ENCODE results near the gene PKHD1. TPM values are rescaled to one million over a fixed set of nuclear protein-coding genes. Genes with fewer than 3 reads are reported as not detected.

PKHD1 gene
- polyA plus RNA-seq, 1 of the 3 experiments (the other 2 are of a cell fraction): not detected

- TF ChIP-seq, protein P1, sequence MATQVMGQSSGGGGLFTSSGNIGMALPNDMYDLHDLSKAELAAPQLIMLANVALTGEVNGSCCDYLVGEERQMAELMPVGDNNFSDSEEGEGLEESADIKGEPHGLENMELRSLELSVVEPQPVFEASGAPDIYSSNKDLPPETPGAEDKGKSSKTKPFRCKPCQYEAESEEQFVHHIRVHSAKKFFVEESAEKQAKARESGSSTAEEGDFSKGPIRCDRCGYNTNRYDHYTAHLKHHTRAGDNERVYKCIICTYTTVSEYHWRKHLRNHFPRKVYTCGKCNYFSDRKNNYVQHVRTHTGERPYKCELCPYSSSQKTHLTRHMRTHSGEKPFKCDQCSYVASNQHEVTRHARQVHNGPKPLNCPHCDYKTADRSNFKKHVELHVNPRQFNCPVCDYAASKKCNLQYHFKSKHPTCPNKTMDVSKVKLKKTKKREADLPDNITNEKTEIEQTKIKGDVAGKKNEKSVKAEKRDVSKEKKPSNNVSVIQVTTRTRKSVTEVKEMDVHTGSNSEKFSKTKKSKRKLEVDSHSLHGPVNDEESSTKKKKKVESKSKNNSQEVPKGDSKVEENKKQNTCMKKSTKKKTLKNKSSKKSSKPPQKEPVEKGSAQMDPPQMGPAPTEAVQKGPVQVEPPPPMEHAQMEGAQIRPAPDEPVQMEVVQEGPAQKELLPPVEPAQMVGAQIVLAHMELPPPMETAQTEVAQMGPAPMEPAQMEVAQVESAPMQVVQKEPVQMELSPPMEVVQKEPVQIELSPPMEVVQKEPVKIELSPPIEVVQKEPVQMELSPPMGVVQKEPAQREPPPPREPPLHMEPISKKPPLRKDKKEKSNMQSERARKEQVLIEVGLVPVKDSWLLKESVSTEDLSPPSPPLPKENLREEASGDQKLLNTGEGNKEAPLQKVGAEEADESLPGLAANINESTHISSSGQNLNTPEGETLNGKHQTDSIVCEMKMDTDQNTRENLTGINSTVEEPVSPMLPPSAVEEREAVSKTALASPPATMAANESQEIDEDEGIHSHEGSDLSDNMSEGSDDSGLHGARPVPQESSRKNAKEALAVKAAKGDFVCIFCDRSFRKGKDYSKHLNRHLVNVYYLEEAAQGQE (IDR thresholded peaks at IDR 0.05; ENCODE audit: low read depth, low read length): no peak
- TF ChIP-seq FOXJ3 (CRISPR knock-in tag; IDR thresholded peaks at IDR 0.05) (peak; percentile 74), TCF12 (IDR thresholded peaks at IDR 0.05) (peak; percentile 70), NRF1 (IDR thresholded peaks at IDR 0.05; ENCODE audit: low read depth, low read length) (no peak), TAF1 (IDR thresholded peaks at IDR 0.05; ENCODE audit: borderline replicate concordance, low read depth, low read length) (no peak), FOXM1 (IDR thresholded peaks at IDR 0.05; ENCODE audit: low read depth) (no peak), MXI1 (IDR thresholded peaks at IDR 0.05; ENCODE audit: low read depth, low read length) (peak; percentile 61; the same call in 1 of the 2 replicates), ZBTB33 (IDR thresholded peaks at IDR 0.05; ENCODE audit: borderline replicate concordance, low read depth) (no peak), POLR2AphosphoS5 (IDR thresholded peaks at IDR 0.05; ENCODE audit: low read depth, low read length) (peak; percentile 72)
- TF ChIP-seq, protein P2, sequence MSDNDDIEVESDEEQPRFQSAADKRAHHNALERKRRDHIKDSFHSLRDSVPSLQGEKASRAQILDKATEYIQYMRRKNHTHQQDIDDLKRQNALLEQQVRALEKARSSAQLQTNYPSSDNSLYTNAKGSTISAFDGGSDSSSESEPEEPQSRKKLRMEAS (IDR thresholded peaks at IDR 0.05; ENCODE audit: low read depth): no peak
These were observed 412.1 kb downstream of the PKHD1 start (continued) for GRCh38 chr6:51675020-51675921.

DNA sequence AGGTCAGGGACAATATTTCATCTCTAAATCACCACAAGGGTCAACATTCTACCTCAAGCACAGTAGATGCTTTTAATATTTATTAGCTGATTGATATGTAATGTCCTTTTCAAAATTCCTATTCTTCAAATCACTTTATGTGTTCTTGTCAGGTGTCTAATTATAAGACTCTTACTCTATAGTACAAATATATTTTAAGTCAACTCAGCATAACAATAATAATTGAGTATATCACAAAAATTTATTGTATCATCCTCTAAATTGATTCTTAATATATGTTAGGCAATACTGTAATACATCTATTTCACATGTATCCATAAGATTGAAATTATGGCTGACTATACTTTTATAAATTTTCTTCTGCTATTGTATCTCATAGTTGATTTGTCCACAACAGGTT, 423.9 kb downstream of the PKHD1 start:
- Histone ChIP-seq H3K36me3 (replicated peaks in 1 of 2; ENCODE audit: control insufficient read depth in 1 of 2, insufficient read depth in 2 of 2, low read length in 1 of 2) (no peaks in the 10 kb centered on the region), H3K4me3 (ENCODE audit: low read depth in 2 of 2, low read length in 1 of 2) (no peak overlapping the region), H3K9me3 (no peaks in the 10 kb centered on the region), H4K20me1 (ENCODE audit: insufficient read depth) (no peaks in the 10 kb centered on the region), H3K9ac (no peak overlapping the region), H3K9me2 (no peaks in the 10 kb centered on the region), H3F3A (replicated peaks; ENCODE audit: insufficient read depth) (no peaks in the 10 kb centered on the region), H3K79me2 (ENCODE audit: insufficient read depth) (no peaks in the 10 kb centered on the region), H3K27ac (ENCODE audit: low read depth in 2 of 2, low read length in 1 of 2) (no peak overlapping the region), H3K4me2 (no peak overlapping the region), H3K27me3 (ENCODE audit: insufficient read depth) (no peaks in the 10 kb centered on the region), H2AFZ (ENCODE audit: low read depth) (no peak overlapping the region), H3K4me1 (ENCODE audit: control insufficient read depth in 1 of 2, insufficient read depth in 2 of 2, low read depth in 1 of 2, low read length in 1 of 2) (no peaks in the 10 kb centered on the region)
- ChIA-PET POLR2A (no interaction called here), CTCF (no interaction called here)
- no peak for DNase-seq
- TF ChIP-seq CHD2 (IDR thresholded peaks at IDR 0.05; ENCODE audit: low read length, partially characterized antibody): no peak

Measured in SK-N-SH (cell line).